Progenitor cell of endocrine pancreas (in vitro differentiated cells): ENCODE data around the gene TRIM42. TPM values are rescaled to one million over a fixed set of nuclear protein-coding genes. Genes with fewer than 3 reads are reported as not detected.

ENCODE experiments used
- DNase-seq: peaks from one replicate; pipeline ENCODE4 v3.0.0; 2021; ENCODE audit warnings: low spot score; ENCODE audit not compliant: unreplicated experiment
- H3K27ac Mint-ChIP-seq: 2 replicates; pipeline ENCODE4 v1.8.0; 2021; ENCODE audit warnings: mild to moderate bottlenecking, moderate library complexity, mixed read lengths
- H3K27me3 Mint-ChIP-seq: 2 replicates; pipeline ENCODE4 v1.8.0; 2021; ENCODE audit warnings: mixed read lengths
- H3K36me3 Mint-ChIP-seq: 2 replicates; pipeline ENCODE4 v1.8.0; 2022; ENCODE audit warnings: mixed read lengths; ENCODE audit not compliant: insufficient read depth
- H3K4me1 Mint-ChIP-seq: 2 replicates; pipeline ENCODE4 v1.8.0; 2021; ENCODE audit warnings: low read depth, mixed read lengths
- H3K4me3 Mint-ChIP-seq: 2 replicates; pipeline ENCODE4 v1.8.0; 2021; ENCODE audit warnings: low read depth, mild to moderate bottlenecking, moderate library complexity, mixed read lengths
- H3K9me3 Mint-ChIP-seq: 2 replicates; pipeline ENCODE4 v1.8.0; 2021; ENCODE audit warnings: low read depth, mixed read lengths
- total RNA-seq: library from RNA; stranded (reverse); gene quantifications from 2 replicates; pipeline ENCODE4 v1.2.1, GENCODE V29; 2021
- TF ChIP-seq, protein P1 (sequence below): fragments of 200-600 bp; sonication (generic); IDR thresholded peaks from one replicate; pipeline ENCODE4 v1.5.0; 2021; ENCODE audit warnings: antibody characterized with exemption, mild to moderate bottlenecking; ENCODE audit not compliant: unreplicated experiment

Gene TRIM42
- total RNA-seq, 1 donor from 2014 or later: not detected

DNA sequence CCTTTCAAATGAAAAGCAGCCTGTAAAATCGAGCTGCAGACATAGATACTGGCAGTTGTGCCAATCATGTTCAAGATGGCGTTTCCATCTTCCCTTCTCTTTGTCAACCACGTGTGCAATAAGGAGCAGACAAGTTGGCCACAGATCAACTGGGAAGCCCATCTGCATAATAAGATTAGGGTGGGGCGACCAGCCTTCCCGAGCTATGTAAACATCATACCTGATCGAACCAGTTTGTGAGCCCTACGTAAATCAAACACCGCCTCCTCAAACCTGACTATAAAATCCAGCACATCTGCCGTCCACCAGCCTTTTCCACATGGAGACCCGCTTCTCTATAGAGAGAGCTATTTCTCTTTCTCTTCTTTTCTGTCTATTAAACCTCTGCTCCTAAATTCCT, 37.2 kb downstream of the TRIM42 start:
- H3K9me3 Mint-ChIP-seq: no peaks in the 10 kb centered on the region
- no peaks in the 10 kb centered on the region for H3K36me3 Mint-ChIP-seq
- no peaks in the 10 kb centered on the region for H3K27me3 Mint-ChIP-seq
- no peak overlapping the region for H3K27ac Mint-ChIP-seq
- H3K4me1 Mint-ChIP-seq: peaks cover 15% of the 10 kb centered on the region
- TF ChIP-seq, protein P1, sequence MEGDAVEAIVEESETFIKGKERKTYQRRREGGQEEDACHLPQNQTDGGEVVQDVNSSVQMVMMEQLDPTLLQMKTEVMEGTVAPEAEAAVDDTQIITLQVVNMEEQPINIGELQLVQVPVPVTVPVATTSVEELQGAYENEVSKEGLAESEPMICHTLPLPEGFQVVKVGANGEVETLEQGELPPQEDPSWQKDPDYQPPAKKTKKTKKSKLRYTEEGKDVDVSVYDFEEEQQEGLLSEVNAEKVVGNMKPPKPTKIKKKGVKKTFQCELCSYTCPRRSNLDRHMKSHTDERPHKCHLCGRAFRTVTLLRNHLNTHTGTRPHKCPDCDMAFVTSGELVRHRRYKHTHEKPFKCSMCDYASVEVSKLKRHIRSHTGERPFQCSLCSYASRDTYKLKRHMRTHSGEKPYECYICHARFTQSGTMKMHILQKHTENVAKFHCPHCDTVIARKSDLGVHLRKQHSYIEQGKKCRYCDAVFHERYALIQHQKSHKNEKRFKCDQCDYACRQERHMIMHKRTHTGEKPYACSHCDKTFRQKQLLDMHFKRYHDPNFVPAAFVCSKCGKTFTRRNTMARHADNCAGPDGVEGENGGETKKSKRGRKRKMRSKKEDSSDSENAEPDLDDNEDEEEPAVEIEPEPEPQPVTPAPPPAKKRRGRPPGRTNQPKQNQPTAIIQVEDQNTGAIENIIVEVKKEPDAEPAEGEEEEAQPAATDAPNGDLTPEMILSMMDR: no peak
- H3K4me3 Mint-ChIP-seq: no peak overlapping the region
- no peak for DNase-seq

DNA sequence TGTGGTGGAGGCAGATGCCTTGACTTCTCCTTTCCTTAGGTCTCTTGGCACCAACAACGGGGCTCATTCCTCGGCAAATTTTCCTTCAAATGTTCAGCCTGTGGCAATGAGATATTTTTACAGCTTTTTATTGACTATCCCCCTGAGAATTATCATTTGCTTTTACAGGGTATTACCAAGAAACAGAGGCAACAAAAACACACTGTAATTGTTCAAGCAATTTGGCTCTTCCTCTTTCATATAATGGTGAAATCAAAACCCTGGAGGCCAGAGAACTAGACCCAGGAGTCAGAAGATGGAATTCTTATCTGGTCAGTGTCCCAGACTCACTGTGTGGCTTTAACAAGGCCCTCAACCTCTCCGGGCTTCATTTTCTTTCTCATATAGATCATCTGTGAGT, 40.1 kb downstream of the TRIM42 start:
- Mint-ChIP-seq H3K27ac (no peak overlapping the region), H3K4me1 (peaks cover 11% of the 10 kb centered on the region), H3K36me3 (no peaks in the 10 kb centered on the region), H3K4me3 (no peak overlapping the region), H3K9me3 (no peaks in the 10 kb centered on the region), H3K27me3 (no peaks in the 10 kb centered on the region)
- TF ChIP-seq, protein P1: no peak
- no peak for DNase-seq

DNA sequence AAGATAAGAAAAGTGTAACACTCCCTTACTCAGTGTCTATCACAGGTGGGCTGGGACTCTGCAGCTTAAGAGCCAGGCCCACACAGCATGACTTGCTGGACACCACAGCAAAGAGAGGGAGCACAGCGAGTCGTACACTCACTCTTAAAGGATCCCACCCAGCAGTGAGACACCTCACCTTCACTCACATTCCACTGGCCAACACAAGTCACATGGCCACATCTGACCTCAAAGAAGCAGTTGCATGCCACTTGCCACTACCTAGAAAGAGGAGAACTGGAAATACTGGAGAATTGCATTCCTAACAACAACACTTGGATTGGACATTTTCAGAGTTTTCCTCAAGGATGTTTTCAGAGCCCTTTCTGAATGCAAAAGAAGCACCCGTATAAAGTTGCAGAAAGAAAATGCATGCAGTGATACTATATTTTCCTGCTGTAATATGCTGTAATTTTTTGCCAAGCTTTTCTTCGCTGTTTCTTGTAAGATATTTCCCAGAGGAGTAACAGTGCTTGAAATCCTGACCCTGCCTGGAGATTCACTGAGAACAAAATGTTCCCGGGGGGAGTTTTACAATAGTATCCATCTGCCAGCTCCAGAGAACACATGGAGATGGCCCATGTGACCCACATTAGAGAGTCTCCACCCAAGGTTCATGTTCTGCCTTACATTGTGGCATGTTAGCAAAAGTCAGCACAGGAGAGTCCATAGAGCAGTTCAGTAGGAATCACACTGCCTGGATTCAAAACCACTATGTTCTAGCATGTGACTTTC, 42.2 kb downstream of the TRIM42 start:
- H3K9me3 Mint-ChIP-seq: no peaks in the 10 kb centered on the region
- peaks cover 8% of the 10 kb centered on the region for H3K4me1 Mint-ChIP-seq
- H3K27ac Mint-ChIP-seq: no peak overlapping the region
- no peak overlapping the region for H3K4me3 Mint-ChIP-seq
- TF ChIP-seq, protein P1: no peak
- no peaks in the 10 kb centered on the region for H3K27me3 Mint-ChIP-seq
- no peak for DNase-seq
- H3K36me3 Mint-ChIP-seq: no peaks in the 10 kb centered on the region

DNA sequence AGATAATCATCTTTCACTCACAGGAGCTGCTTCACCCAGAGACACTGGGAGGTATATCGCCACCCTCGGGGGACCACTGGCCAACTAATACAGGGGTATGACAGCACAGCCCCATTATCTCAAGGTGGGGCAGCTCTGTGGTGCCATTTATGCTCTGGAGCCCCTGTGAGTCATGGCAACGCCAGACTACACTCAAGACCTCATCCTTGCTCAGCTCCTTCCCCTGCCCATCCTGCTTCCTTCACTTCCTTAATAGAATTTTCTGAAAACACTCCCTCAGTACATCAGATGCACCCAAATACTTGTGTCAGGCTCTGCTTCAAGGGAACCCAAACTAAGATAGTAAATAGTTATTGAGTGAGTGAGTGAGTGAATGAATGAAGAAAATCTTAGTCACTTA, 45.7 kb downstream of the TRIM42 start:
- H3K4me1 Mint-ChIP-seq: peaks cover 17% of the 10 kb centered on the region
- no peak for DNase-seq
- H3K9me3 Mint-ChIP-seq: no peaks in the 10 kb centered on the region
- TF ChIP-seq, protein P1: no peak
- H3K27me3 Mint-ChIP-seq: no peaks in the 10 kb centered on the region
- H3K36me3 Mint-ChIP-seq: no peaks in the 10 kb centered on the region
- no peak overlapping the region for H3K4me3 Mint-ChIP-seq
- H3K27ac Mint-ChIP-seq: no peak overlapping the region

DNA sequence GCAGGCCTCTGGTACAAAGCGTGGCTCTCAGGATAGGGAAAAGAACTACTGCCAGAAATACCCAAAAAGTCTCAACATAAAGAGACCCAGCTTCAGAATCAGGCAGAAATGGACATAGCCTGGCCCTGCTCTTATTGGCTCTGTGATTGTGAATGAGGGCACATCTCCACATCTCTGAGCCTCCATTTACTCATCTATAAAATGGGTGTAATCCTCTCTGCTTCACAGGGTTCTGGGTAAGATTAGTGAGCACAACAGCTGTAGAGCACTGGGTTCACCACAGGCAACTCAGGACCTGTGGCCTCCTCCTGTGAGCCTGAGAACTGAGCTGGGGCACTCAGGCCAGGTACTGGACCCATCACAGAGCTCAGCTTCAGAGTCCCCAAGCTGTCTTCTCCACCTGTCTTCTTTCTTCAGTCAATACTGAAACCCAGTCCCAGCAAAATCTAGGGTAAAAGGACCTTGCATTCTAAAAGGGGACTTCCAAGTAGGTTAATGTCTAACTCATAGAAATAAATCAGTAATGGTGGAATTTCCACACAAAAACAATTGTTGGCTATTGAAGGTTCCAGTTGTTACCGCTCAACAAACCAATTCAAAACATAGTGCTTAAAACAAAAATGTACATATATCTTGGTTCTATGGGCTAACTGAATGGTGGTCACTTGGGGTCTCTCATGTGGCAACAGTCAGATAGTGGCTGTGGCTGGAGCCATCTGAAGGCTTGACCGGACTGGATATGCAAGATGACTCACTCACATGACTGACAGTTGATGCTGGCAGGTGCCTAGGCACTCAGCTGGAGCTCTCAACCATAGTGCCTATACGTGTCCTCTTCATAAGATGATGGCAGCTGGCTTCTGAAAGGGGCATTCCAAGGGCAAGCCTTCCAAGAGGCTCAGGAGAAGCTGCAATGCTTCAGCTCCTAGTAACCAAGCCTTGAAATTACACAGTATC, 47.3 kb downstream of the TRIM42 start:
- H3K4me1 Mint-ChIP-seq: peaks cover 15% of the 10 kb centered on the region
- no peaks in the 10 kb centered on the region for H3K9me3 Mint-ChIP-seq
- no peak overlapping the region for H3K27ac Mint-ChIP-seq
- TF ChIP-seq, protein P1: no peak
- no peak for DNase-seq
- H3K36me3 Mint-ChIP-seq: no peaks in the 10 kb centered on the region
- no peak overlapping the region for H3K4me3 Mint-ChIP-seq
- no peaks in the 10 kb centered on the region for H3K27me3 Mint-ChIP-seq
